Mucosa of rectum (tissue), 2 donors: ENCODE measurements around the gene SERPINA10.

Experiments used
- H3K27ac ChIP-seq, 2 donors: one replicate each; pipeline ENCODE4 v1.7.0; 2013; ENCODE audit warnings: inconsistent platforms in 2 of 2, low read depth in 2 of 2, low read length in 2 of 2
- H3K27me3 ChIP-seq, 2 donors: one replicate each; pipeline ENCODE4 v1.7.0; 2013; ENCODE audit warnings: low read length in 2 of 2; ENCODE audit not compliant: control insufficient read depth in 2 of 2, insufficient read depth in 2 of 2
- H3K36me3 ChIP-seq, 2 donors: one replicate each; pipeline ENCODE4 v1.7.0; 2013; ENCODE audit warnings: low read length in 2 of 2; ENCODE audit not compliant: control insufficient read depth in 2 of 2, insufficient read depth in 2 of 2
- H3K4me1 ChIP-seq, 2 donors: one replicate each; pipeline ENCODE4 v1.7.0; 2013; ENCODE audit warnings: low read length in 2 of 2, mild to moderate bottlenecking in 1 of 2; ENCODE audit not compliant: control insufficient read depth in 2 of 2, insufficient read depth in 2 of 2
- H3K4me3 ChIP-seq, 2 donors: one replicate each; pipeline ENCODE4 v1.7.0; 2013; ENCODE audit warnings: low read length in 2 of 2
- H3K9ac ChIP-seq, 2 donors: one replicate each; pipeline ENCODE4 v1.7.0; 2013; ENCODE audit warnings: low read length in 2 of 2, low read depth in 1 of 2, mild to moderate bottlenecking in 1 of 2
- H3K9me3 ChIP-seq, 2 donors: one replicate each; pipeline ENCODE4 v1.7.0; 2013; ENCODE audit warnings: low read length in 2 of 2; ENCODE audit not compliant: control insufficient read depth in 2 of 2
- donor health status: healthy.
- donor health status: Normal muscosa, but diverticular disease.

Gene SERPINA10

GRCh38 chr14:94239406-94239805 lies 53.7 kb downstream of the SERPINA10 start:
- Histone ChIP-seq H3K27me3 (no peaks in the 10 kb centered on the region), H3K9me3 (no peaks in the 10 kb centered on the region), H3K9ac (no peak overlapping the region), H3K4me3 (no peak overlapping the region), H3K4me1 (no peaks in the 10 kb centered on the region), H3K27ac (no peak overlapping the region), H3K36me3 (no peaks in the 10 kb centered on the region)

- Histone ChIP-seq H3K4me3 (no peak overlapping the region), H3K27ac (no peak overlapping the region), H3K27me3 (no peaks in the 10 kb centered on the region), H3K9ac (no peak overlapping the region), H3K4me1 (no peaks in the 10 kb centered on the region), H3K9me3 (no peaks in the 10 kb centered on the region), H3K36me3 (no peaks in the 10 kb centered on the region)
Measured at GRCh38 chr14:94237983-94238382, 55.1 kb downstream of the SERPINA10 start.

- Histone ChIP-seq H3K9me3 (no peaks in the 10 kb centered on the region), H3K27ac (no peak overlapping the region), H3K36me3 (no peaks in the 10 kb centered on the region), H3K4me3 (no peak overlapping the region), H3K27me3 (no peaks in the 10 kb centered on the region), H3K4me1 (no peaks in the 10 kb centered on the region), H3K9ac (no peak overlapping the region)
Measured at GRCh38 chr14:94237046-94237445, 56.0 kb downstream of the SERPINA10 start.
